ENCODE measurements around the gene RCN2. TPM values are rescaled to one million over a fixed set of nuclear protein-coding genes. Genes with fewer than 3 reads are reported as not detected.
"Not testable (repeated sequence)": the region's sequence is repeated elsewhere in the genome, so short reads cannot be mapped to it uniquely, and the experiment has no call there.

RCN2 gene, protein sequence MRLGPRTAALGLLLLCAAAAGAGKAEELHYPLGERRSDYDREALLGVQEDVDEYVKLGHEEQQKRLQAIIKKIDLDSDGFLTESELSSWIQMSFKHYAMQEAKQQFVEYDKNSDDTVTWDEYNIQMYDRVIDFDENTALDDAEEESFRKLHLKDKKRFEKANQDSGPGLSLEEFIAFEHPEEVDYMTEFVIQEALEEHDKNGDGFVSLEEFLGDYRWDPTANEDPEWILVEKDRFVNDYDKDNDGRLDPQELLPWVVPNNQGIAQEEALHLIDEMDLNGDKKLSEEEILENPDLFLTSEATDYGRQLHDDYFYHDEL
- 100 to 1,000 TPM in 4 of 8 experiments, 10 to 100 TPM in 4; 80.3 to 145 (median 110) TPM for total RNA-seq

GRCh38 chr15:76931397-76932134 is at the start of gene RCN2:
Gene RCN2, plus strand, starts transcription at chr15:76931749. Its CDS starts 93 bp downstream, at chr15:76931842.
- Histone ChIP-seq H3K27ac (peak within 1 kb of the TSS; percentile 81 to 91), H3K4me3 (peak within 1 kb of the TSS; percentile 54 to 91 (median 86)), H3K4me1 (replicated peaks in 1 of 2) (peaks cover 12 to 17% of the 10 kb centered on the region in 2 donors)
- peak; percentile 98 to 99 (median 99) for ATAC-seq (replicated peaks in 6 of 8)
- WGBS, 10 experiments: 0% methylated on average over 1 of the region's 96 CpGs; no CpG with 5 or more reads in 9 of the 10 experiments
- in situ Hi-C loops (cut with MboI; ENCODE audit: low pct_unique_long_range_greater_than_20kb in 2 of 9, low sequenced_read_pairs in 9 of 9, unreplicated experiment in 9 of 9): no loop called here

DNA sequence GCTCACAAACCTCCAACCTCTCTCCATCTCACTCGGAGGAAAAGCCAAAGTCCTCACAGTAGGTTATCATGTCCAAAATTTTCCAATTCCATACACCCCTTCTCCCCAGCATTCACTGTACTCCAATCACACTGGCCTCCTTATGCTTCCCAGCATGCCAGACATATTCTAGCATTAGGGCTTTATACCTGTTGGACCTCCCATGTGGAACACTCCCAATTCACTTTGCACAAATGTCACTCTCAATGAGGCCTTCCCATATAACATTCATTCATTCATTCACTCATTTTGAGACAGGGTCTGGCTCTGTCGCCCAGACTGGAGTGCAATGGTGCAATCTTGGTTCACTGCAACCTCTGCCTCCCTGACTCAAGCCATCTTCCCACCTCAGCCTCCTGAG is 46.3 kb upstream of the RCN2 start:
- H3K4me3 ChIP-seq: no peak overlapping the region
- in situ Hi-C loops (cut with MboI; ENCODE audit: low pct_unique_long_range_greater_than_20kb in 2 of 9, low sequenced_read_pairs in 9 of 9, unreplicated experiment in 9 of 9): no loop called here
- no peaks in the 10 kb centered on the region for H3K4me1 ChIP-seq (replicated peaks in 1 of 2)
- 88 to 100% (median 100%) methylated on average over 1 to 2 of the region's 2 CpGs; no CpG with 5 or more reads in 3 of the 10 experiments for WGBS, 10 experiments
- no peak overlapping the region for H3K27ac ChIP-seq
- ATAC-seq (replicated peaks in 6 of 8): no peak

DNA sequence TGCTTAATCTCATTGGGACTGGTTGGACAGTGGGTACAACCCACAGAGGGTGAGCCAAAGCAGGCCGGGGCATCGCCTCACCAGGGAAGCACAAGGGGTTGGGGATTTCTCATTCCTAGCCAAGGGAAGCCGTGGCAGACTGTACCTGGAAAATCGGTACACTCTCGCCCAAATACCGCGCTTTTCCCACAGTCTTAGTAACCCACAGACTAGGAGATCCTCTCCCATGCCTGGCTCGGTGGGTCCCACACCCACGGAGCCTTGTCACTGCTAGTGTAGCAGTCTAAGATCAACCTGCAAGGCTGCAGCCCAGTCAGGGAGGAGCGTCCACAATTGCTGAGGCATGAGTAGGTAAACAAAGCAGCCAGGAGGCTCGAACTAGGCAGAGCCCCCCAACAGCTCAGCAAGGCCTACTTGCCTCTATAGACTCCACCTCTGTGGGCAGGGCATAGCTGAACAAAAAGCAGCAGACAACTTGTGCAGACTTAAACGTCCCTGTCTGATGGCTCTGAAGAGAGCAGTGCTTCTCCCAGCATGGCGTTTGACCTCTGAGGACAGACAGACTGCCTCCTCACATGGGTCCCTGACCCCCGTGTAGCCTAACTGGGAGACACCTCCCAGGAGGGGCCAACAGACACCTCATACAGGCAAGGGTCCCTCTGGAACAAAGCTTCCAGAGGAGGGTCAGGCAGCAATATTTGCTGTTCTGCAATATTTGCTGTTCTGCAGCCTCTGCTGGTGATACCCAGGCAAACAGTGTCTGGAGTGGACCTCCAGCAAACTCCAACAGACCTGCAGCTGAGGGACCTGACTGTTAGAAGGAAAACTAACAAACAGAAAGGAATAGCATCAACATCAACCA is 44.0 kb upstream of the RCN2 start:
- H3K27ac ChIP-seq; ATAC-seq (replicated peaks in 6 of 8); in situ Hi-C loops (cut with MboI; ENCODE audit: low pct_unique_long_range_greater_than_20kb in 2 of 9, low sequenced_read_pairs in 9 of 9, unreplicated experiment in 9 of 9); H3K4me3 ChIP-seq; H3K4me1 ChIP-seq (replicated peaks in 1 of 2): not testable (repeated sequence)
- WGBS, 10 experiments: 57 to 100% (median 91%) methylated on average over 1 to 8 of the region's 14 CpGs; no CpG with 5 or more reads in 2 of the 10 experiments

GRCh38 chr15:76892836-76893235 is 38.7 kb upstream of the RCN2 start:
- 100% methylated on average over 1 to 3 of the region's 5 CpGs; no CpG with 5 or more reads in 6 of the 10 experiments for WGBS, 10 experiments

GRCh38 chr15:76894174-76894573 is 37.4 kb upstream of the RCN2 start:
- H3K27ac ChIP-seq: no peak overlapping the region
- no peaks in the 10 kb centered on the region for H3K4me1 ChIP-seq (replicated peaks in 1 of 2)
- no peak for ATAC-seq (replicated peaks in 6 of 8)
- no peak overlapping the region for H3K4me3 ChIP-seq
- WGBS, 10 experiments: 67 to 100% (median 95%) methylated on average over 1 to 2 of the region's 2 CpGs
- in situ Hi-C loops (cut with MboI; ENCODE audit: low pct_unique_long_range_greater_than_20kb in 2 of 9, low sequenced_read_pairs in 9 of 9, unreplicated experiment in 9 of 9): no loop called here

More at GRCh38 chr15:76892836-76893235, 38.7 kb upstream of the RCN2 start:
- H3K4me3 ChIP-seq; ATAC-seq (replicated peaks in 6 of 8); H3K4me1 ChIP-seq (replicated peaks in 1 of 2); H3K27ac ChIP-seq; in situ Hi-C loops (cut with MboI; ENCODE audit: low pct_unique_long_range_greater_than_20kb in 2 of 9, low sequenced_read_pairs in 9 of 9, unreplicated experiment in 9 of 9): not testable (repeated sequence)

GRCh38 chr15:76898102-76898501 is 33.4 kb upstream of the RCN2 start:
- in situ Hi-C loops (cut with MboI; ENCODE audit: low pct_unique_long_range_greater_than_20kb in 2 of 9, low sequenced_read_pairs in 9 of 9, unreplicated experiment in 9 of 9): no loop called here
- no peak overlapping the region for H3K27ac ChIP-seq
- no peak overlapping the region for H3K4me3 ChIP-seq
- ATAC-seq (replicated peaks in 6 of 8): no peak
- H3K4me1 ChIP-seq (replicated peaks in 1 of 2): no peaks in the 10 kb centered on the region
- WGBS, 10 experiments: 92 to 100% (median 96%) methylated on average over 2 to 4 of the region's 4 CpGs; no CpG with 5 or more reads in 2 of the 10 experiments

- 87 to 100% (median 93%) methylated on average over 2 to 15 of the region's 39 CpGs; no CpG with 5 or more reads in 3 of the 10 experiments for WGBS, 10 experiments
- in situ Hi-C loops (cut with MboI; ENCODE audit: low pct_unique_long_range_greater_than_20kb in 2 of 9, low sequenced_read_pairs in 9 of 9, unreplicated experiment in 9 of 9); H3K4me3 ChIP-seq: not testable (repeated sequence)
These were observed 32.2 kb upstream of the RCN2 start for GRCh38 chr15:76899176-76899930.

GRCh38 chr15:76899931-76900310 is 31.6 kb upstream of the RCN2 start:
- WGBS, 10 experiments: no CpG with 5 or more reads among the region's 6 CpGs
- H3K4me1 ChIP-seq (replicated peaks in 1 of 2); ATAC-seq (replicated peaks in 6 of 8); H3K27ac ChIP-seq; H3K4me3 ChIP-seq; in situ Hi-C loops (cut with MboI; ENCODE audit: low pct_unique_long_range_greater_than_20kb in 2 of 9, low sequenced_read_pairs in 9 of 9, unreplicated experiment in 9 of 9): not testable (repeated sequence)

More at GRCh38 chr15:76899176-76899930, 32.2 kb upstream of the RCN2 start:
- H3K27ac ChIP-seq; ATAC-seq (replicated peaks in 6 of 8); H3K4me1 ChIP-seq (replicated peaks in 1 of 2): not testable (repeated sequence)

GRCh38 chr15:76901965-76902364 is 29.6 kb upstream of the RCN2 start:
- in situ Hi-C loops (cut with MboI; ENCODE audit: low pct_unique_long_range_greater_than_20kb in 2 of 9, low sequenced_read_pairs in 9 of 9, unreplicated experiment in 9 of 9): no loop called here
- Histone ChIP-seq H3K4me3 (no peak overlapping the region), H3K4me1 (replicated peaks in 1 of 2) (peaks cover 6 to 8% of the 10 kb centered on the region in 2 donors), H3K27ac (no peak overlapping the region)
- ATAC-seq (replicated peaks in 6 of 8): no peak
- 95 to 100% (median 100%) methylated on average over 1 to 2 of the region's 2 CpGs; no CpG with 5 or more reads in 4 of the 10 experiments for WGBS, 10 experiments

GRCh38 chr15:76903251-76903681 is 28.3 kb upstream of the RCN2 start:
- ATAC-seq (replicated peaks in 6 of 8): peak in 3 of 8 experiments; percentile 5 to 17 (median 5)
- in situ Hi-C loops (cut with MboI; ENCODE audit: low pct_unique_long_range_greater_than_20kb in 2 of 9, low sequenced_read_pairs in 9 of 9, unreplicated experiment in 9 of 9): no loop called here
- H3K4me1 ChIP-seq (replicated peaks in 1 of 2): peaks cover 6 to 8% of the 10 kb centered on the region in 2 donors
- peak overlapping the region in 1 of 5 donors; percentile 98 for H3K4me3 ChIP-seq
- no peak overlapping the region for H3K27ac ChIP-seq

GRCh38 chr15:76904461-76905012 is 27.0 kb upstream of the RCN2 start:
- H3K27ac ChIP-seq: peak overlapping the region; percentile 72 to 79
- 0 to 100% (median 7%) methylated on average over 1 to 7 of the region's 29 CpGs; no CpG with 5 or more reads in 3 of the 10 experiments for WGBS, 10 experiments
- peaks cover 6 to 8% of the 10 kb centered on the region in 2 donors for H3K4me1 ChIP-seq (replicated peaks in 1 of 2)
- peak overlapping the region; percentile 56 to 98 (median 85) for H3K4me3 ChIP-seq
- in situ Hi-C loops (cut with MboI; ENCODE audit: low pct_unique_long_range_greater_than_20kb in 2 of 9, low sequenced_read_pairs in 9 of 9, unreplicated experiment in 9 of 9): no loop called here
- ATAC-seq (replicated peaks in 6 of 8): peak; percentile 2 to 58 (median 44)

Data from motor neuron (in vitro differentiated cells).